DND-41 (cell line): ENCODE data around the gene KCNAB1.

Experiments used
- EZH2 ChIP-seq: IDR thresholded peaks from 3 replicates; pipeline ENCODE4 v1.6.1; 2012; ENCODE audit warnings: borderline replicate concordance, low read depth, mild to moderate bottlenecking, moderate library complexity, low read length, inconsistent platforms; ENCODE audit not compliant: severe bottlenecking
- TF ChIP-seq, protein P1 (sequence below): IDR thresholded peaks from 2 replicates; pipeline ENCODE4 v1.5.1; 2012; ENCODE audit warnings: borderline replicate concordance, low read length, moderate library complexity, mild to moderate bottlenecking; ENCODE audit not compliant: poor library complexity, severe bottlenecking; ENCODE audit errors: extremely low read depth

DNA sequence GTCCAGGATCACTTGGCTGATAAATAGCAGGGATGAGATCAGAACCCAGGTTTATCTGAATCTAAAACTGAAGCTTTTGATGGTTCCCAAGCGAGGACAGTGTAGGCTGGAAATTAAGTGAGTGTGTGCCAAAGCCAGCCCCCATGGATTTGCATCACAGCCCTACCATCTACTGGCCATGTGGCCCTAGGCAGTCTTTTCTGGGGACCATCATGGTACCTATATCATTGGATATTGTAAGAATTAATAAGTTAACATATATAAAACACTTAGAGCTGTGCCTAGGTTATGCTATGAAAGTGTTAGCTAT lies 467.3 kb downstream of the KCNAB1 start:
- TF ChIP-seq, protein P1, sequence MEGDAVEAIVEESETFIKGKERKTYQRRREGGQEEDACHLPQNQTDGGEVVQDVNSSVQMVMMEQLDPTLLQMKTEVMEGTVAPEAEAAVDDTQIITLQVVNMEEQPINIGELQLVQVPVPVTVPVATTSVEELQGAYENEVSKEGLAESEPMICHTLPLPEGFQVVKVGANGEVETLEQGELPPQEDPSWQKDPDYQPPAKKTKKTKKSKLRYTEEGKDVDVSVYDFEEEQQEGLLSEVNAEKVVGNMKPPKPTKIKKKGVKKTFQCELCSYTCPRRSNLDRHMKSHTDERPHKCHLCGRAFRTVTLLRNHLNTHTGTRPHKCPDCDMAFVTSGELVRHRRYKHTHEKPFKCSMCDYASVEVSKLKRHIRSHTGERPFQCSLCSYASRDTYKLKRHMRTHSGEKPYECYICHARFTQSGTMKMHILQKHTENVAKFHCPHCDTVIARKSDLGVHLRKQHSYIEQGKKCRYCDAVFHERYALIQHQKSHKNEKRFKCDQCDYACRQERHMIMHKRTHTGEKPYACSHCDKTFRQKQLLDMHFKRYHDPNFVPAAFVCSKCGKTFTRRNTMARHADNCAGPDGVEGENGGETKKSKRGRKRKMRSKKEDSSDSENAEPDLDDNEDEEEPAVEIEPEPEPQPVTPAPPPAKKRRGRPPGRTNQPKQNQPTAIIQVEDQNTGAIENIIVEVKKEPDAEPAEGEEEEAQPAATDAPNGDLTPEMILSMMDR, result no peak
- no peak for TF ChIP-seq EZH2
